Ramos (cell line): Measurements from ENCODE around the gene AKAP17A.
"Not testable (repeated sequence)": the region's sequence is repeated elsewhere in the genome, so short reads cannot be mapped to it uniquely, and the experiment has no call there.

Experiments
- in situ Hi-C: fragments of 300-500 bp; cut with MboI; formaldehyde crosslinking; loops from one replicate; pipeline ENCODE4 v1.14.3; 2022; ENCODE audit warnings: low sequenced_read_pairs; ENCODE audit not compliant: unreplicated experiment

The AKAP17A gene, protein sequence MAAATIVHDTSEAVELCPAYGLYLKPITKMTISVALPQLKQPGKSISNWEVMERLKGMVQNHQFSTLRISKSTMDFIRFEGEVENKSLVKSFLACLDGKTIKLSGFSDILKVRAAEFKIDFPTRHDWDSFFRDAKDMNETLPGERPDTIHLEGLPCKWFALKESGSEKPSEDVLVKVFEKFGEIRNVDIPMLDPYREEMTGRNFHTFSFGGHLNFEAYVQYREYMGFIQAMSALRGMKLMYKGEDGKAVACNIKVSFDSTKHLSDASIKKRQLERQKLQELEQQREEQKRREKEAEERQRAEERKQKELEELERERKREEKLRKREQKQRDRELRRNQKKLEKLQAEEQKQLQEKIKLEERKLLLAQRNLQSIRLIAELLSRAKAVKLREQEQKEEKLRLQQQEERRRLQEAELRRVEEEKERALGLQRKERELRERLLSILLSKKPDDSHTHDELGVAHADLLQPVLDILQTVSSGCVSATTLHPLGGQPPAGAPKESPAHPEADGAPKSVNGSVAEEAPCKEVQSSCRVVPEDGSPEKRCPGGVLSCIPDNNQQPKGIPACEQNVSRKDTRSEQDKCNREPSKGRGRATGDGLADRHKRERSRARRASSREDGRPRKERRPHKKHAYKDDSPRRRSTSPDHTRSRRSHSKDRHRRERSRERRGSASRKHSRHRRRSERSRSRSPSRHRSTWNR

GRCh38 chrX:1591102-1591862 lies at the start of gene AKAP17A:
Gene AKAP17A, plus strand, starts transcription at chrX:1591604. Its CDS starts 1,859 bp downstream, at chrX:1593463.
- in situ Hi-C loops, result no loop called here

DNA sequence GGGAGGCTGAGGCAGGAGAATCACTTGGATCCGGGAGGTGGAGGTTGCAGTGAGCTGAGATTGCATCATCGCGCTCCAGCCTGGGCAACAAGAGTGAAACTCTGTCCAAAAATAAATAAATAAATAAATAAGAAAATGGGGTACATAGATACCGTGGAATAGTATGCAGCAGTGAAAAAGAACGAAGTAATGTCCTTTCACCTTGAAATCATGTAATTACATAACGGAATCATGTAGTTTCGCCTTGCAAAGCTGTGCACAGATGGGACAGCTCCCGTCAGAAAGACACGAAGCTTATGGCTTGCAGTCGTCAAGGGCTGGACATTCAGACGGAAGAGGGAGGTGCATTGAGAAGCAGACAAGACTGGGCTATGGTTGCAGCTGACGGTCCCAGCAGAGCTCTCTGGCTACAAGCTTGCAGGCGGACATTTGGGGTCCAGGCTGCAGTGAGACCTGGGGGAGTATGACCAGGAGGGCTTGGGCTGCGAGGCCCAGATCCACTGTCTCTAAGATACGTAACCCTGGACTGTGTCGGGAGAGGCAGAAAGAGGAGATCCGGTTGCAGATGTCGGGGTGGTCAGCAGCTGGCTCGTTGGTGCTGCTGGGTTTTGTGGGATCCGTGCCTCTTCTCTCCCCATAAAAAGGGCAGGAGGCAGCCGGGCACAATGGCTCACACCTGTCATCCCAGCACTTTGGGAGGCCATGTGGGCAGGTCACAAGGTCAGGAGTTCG lies 48.2 kb upstream of the AKAP17A start:
- in situ Hi-C loops, result no loop called here

- in situ Hi-C loops, result no loop called here
Observed at GRCh38 chrX:1545776-1546408, 45.5 kb upstream of the AKAP17A start.

DNA sequence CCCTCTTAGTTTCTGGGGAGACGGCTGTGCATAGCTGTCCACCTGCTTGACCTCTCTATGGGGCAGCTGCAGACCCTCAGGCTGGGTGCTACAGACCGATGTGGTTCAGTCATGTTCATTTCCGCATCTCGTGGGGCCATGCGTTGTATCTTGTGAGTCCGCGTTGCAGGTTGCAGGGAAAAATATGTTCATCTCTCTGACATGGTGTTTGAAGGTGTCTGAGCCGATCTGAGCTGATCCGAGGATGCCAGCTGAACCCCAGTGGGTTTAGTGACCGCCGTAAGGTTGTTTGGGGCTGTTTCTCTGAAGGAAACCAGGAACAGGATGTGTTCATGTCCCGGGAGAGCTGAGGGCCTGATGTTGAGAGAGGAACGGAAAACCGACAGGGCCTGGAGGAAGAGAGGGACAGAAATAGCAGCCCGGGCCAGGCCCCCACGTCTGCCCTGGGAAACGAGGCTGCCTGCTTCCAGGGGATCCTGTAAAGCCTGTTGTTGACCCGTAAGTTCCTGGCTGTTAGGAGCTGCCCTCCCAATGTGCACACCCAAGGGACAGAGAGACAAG lies 44.6 kb upstream of the AKAP17A start:
- in situ Hi-C loops, result no loop called here

DNA sequence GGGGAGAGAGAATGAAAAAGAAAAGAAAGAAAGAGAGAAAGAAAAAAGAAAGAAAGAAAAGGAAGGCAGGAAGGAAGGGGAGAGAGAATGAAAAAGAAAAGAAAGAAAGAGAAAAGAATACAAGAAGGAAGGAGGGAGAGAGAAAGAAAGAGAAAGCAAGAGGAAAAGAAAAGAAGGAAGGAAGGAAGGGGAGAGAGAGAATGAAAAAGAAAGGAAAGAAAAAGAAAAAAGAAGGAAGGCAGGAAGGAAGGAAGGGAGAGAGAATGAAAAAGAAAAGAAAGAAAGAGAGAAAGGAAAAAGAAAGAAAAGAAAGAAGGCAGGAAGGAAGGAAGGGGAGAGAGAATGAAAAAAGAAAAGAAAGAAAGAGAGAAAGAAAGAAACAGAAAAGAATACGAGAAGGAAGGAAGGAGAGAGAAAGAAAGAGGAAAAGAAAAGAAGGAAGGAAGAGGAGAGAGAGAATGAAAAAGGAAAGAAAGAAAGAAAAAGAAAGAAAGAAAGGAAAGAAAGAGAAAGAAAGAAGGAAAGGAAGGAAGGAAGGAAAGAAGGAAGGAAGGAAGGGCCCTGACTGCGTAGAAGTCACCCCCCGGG lies 39.4 kb upstream of the AKAP17A start:
- in situ Hi-C loops, result no loop called here

- in situ Hi-C loops, result no loop called here
Observed at GRCh38 chrX:1554469-1555210, 36.8 kb upstream of the AKAP17A start.

GRCh38 chrX:1555370-1555769 lies 36.0 kb upstream of the AKAP17A start:
- in situ Hi-C loops, result no loop called here

GRCh38 chrX:1557442-1557841 lies 34.0 kb upstream of the AKAP17A start:
- in situ Hi-C loops, result not testable (repeated sequence)

DNA sequence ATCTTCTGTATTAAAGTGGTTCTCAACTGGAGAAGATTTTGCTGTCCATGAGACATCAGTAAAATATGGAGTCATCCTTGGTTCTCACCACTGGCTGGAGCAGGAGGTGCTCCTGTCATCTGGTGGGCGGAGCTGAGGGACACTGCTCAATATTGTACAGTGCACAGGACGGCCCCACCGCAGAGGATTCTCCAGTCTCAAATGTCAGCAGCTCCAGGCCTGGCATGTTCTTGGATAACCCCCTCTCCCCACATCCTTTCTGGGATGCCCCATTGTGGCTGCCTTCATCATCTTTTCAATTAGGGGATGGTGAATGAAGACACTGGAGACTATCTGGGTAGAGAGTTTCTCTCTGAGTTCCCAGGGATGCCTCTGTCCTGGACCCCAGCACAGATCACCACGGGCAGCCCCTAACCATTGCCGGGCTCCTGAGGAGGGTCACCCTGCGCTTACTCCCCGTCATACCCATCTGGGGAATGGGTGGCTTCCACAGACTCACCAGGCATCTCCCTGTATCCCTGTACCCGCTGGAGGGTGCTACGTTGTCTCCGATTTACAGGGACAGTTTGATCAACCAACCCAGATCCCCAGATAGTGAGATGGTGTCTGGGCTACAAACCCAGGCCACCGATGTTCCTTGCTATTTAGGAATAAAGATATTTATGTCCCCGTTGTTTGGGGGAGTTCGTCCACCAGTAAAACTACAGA lies 32.5 kb upstream of the AKAP17A start:
- in situ Hi-C loops, result no loop called here

- in situ Hi-C loops, result no loop called here
Observed at GRCh38 chrX:1561164-1561563, 30.2 kb upstream of the AKAP17A start.

GRCh38 chrX:1564077-1564476 lies 27.3 kb upstream of the AKAP17A start:
- in situ Hi-C loops, result not testable (repeated sequence)

GRCh38 chrX:1564750-1565683 lies 26.4 kb upstream of the AKAP17A start:
- in situ Hi-C loops, result no loop called here

DNA sequence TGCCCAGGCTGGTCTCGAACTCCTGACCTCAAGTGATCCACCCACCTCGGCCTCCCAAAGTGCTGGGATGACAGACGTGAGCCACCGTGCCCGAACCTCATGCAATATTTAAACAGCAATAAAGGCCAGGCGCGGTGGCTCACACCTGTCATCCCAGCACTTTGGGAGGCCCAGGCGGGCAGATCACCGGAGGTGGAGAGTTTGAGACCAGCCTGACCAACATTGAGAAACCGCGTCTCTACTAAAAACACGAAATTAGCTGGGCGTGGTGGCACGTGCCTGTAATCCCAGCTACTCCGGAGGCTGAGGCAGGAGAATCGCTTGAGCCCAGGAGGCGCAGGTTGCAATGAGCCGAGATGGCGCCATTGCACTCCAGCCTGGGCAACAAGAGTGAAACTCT lies 17.2 kb upstream of the AKAP17A start:
- in situ Hi-C loops, result not testable (repeated sequence)

DNA sequence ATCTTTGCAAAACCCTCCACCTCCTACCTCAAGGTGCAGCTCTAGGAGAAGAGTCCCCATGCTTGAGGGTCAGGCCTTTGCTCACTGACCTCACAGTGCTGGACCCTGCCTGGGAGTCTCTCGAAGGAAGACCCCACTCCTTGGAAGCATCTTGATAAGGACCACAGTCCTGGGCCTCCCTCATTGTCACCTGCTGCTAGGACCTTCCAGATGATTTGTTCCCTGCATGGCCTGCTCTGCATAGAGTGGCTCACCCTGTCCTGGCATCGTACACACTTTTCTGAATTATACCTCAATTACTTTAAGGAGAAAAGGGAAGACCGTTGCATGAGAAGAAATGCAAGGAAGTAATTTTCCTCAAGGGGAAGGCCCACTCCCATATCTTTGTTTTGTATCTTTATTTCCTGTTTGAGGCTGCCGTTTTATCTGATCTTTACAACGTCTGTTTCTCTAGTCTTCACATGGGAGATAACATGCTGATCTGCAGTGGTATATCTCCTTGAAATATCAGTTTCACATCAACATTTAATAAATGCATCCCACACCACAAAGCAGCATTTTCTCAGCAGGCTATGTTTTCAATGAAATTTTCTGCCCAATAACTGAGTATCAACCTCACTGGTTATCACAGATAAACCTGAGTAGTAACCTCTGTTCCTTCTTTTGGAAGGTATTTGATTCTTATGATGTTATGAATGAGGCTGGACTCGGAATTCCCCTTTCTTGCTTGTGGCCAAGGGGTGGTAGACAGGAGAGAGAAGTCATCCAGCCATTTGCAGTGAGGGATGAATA lies 15.0 kb upstream of the AKAP17A start:
- in situ Hi-C loops, result no loop called here

- in situ Hi-C loops, result no loop called here
Observed at GRCh38 chrX:1577845-1578244, 13.6 kb upstream of the AKAP17A start.
